HG02610 (cell line): ENCODE measurements around the gene GAK.
"Not testable (repeated sequence)": the region's sequence is repeated elsewhere in the genome, so short reads cannot be mapped to it uniquely, and the experiment has no call there.

ENCODE experiments used
- ATAC-seq: cut with Tn5 transposase; IDR thresholded peaks from one replicate; pipeline ENCODE4 v1.9.1; 2021; ENCODE audit warnings: mild to moderate bottlenecking, moderate library complexity; ENCODE audit not compliant: unreplicated experiment

GAK gene

DNA sequence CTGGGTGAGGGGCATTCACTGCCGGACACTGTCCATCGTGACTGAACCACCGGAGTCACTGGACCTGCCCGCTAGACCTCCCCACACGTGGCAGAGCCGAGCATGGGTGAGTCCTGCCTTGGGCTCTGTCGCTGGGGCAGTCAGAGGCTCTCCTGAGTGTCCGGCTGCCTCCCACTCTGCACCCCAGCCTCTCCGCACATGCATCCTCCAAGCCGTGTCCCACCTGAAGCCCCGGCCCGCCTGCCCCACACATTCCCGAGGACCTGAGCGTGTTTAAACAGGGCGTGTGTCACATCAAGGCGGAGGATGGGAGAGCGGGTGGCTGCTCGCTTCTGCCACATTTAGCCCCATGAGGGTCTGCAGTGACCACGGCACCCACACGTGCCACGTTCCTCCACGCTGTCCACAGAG is 110.9 kb downstream of the GAK start:
- ATAC-seq, result no peak

DNA sequence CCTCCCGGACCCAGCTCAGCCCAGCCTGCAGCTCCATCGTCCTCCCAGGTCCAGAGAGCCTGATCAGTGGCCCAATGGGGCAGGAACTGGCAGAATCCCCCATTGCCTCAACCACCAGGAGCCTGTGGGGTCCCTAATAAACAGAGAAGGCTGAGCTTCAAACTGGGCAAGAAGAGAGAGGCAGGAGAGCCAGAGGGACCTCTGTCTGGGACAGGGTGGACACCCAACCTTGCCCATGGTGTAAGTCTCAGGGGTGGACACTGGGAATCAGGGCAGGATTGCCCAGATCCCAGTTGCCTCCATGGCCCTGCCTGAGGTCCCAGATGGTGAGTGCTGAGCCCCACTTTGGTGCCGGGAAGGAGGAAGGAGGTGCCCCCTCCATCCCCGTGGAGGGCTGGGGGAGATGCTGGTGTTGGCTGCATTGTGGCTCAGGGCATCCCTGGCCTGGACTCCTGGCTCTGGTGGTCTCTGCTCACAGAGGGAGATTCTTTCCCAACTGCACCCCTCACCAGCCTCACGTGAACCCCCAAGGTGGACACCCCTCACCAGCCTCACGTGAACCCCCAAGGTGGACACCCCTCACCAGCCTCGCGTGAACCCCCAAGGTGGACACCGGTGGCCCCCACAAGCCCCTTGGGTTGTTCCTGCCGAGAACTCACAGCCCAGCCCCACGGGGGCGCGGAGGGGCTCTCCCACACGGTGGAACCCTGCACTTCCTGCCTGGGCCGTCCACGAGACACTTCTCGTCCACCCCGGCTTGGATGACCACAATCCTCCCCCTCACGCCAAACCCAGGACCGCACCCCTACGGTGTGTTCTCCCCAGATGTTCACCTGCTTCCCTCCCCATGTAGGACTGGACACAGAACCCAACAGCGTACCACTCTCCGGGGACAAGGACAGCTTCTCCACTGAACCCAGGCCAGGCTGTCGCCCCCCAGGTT is 111.6 kb downstream of the GAK start:
- ATAC-seq, result no peak

- ATAC-seq, result no peak
Observed at GRCh38 chr4:819401-820229, 112.5 kb downstream of the GAK start.

DNA sequence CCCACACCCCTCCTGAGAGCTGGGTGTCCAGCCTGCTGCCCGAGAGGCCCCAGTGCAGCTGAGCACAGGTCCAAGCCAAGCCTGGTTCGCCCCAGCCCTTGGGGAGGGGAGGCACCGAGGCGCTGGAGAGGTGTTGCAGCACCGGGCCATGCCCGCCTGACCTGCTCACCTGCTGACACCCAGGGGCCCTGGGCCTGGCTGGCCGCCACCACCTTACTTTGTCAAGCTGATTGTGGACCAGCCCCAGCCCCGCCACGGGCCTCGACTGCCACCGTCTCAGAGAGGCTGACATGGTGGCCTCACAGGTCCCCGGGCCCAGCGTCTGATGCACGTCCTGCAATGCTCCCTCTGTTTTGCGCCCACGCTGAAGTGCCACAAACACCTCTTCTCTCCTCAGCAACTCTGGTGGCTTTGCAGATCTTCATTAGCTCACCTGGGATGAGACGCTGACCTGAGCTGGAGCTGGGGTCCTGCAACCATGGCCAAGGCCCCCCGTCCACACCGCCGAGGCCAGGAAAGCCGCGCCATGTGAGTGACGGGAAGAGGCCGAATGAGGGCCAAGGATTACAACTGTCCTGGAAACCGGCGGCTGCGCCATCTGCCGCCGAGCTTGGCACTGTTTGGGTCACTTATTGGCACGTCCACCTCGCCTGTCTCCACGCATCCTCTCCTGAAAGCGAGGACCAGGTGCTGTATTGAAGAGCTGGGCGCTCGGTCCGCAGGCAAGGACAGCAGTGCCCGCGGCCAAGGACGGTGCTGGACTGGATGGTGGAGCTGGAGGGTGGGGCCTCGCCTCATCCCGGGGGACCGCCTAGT is 113.8 kb downstream of the GAK start:
- no peak for ATAC-seq

GRCh38 chr4:815464-816146 is 116.5 kb downstream of the GAK start:
- ATAC-seq, result no peak

DNA sequence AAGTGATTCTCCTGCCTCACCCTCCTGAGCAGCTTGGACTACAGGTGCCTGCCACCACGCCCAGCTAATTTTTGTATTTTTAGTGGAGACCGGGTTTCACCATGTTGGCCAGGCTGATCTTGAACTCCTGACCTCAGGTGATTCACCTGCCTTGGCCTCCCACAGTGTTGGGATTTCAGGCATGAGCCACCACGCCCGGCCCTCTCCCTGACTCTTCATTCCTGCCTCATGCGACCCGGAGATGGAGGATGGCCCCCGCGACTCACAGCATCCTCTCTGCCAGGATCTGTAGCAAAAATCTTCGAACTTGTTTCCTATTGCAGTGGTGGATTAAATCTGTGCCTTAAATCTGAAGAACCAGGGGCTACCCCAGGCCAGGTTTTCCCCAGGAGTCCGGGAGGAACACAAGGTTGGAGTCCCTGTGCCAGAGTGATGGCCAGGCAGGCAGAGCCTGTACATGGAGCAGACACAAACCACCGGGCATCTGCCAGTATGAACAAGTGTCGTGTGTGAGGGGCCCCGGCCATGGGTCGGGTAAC is 117.7 kb downstream of the GAK start:
- no peak for ATAC-seq

GRCh38 chr4:813900-814299 is 118.2 kb downstream of the GAK start:
- no peak for ATAC-seq

GRCh38 chr4:808860-809570 is 123.1 kb downstream of the GAK start:
- ATAC-seq, result no peak

- no peak for ATAC-seq
Observed at GRCh38 chr4:807792-808191, 124.3 kb downstream of the GAK start.

GRCh38 chr4:806979-807378 is 125.1 kb downstream of the GAK start:
- ATAC-seq, result not testable (repeated sequence)

DNA sequence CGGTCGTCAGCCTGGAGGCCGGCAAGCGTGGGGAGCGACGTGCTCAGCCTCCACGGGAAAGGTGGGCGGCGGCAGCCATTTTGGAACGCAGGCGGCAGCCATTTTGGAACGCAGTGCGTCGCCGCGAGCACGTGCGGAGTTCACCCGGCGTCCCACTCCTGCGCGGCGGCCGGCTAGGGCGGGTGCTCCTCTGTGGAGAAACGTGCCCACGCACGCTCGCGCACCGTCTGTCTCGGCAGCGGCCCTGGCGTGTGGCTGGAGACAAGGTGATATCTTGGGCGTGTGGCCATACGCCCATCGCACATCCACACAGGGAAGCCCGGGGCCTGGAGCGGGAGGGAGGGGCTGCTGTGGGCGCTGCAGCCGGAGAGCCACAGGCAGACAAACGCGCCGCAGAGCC is 127.3 kb downstream of the GAK start:
- no peak for ATAC-seq

DNA sequence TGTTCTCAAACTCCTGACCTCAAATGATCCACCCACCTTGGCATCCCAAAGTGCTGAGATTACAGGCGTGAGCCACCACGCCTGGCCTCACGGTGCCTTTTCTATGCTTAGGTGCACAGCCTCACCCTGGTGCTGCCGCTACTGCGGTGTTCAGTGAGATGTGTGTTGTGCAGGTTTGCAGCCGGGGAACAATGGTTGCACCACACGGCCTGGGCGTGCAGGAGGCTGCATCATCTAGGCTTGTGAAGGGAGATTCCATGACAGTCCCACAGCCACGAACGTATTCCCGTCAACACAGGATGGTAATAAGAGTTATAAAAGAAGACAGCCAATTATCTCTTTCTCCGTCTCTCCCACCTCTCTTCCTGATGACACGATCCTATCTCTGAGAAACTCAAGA is 128.2 kb downstream of the GAK start:
- ATAC-seq, result no peak

DNA sequence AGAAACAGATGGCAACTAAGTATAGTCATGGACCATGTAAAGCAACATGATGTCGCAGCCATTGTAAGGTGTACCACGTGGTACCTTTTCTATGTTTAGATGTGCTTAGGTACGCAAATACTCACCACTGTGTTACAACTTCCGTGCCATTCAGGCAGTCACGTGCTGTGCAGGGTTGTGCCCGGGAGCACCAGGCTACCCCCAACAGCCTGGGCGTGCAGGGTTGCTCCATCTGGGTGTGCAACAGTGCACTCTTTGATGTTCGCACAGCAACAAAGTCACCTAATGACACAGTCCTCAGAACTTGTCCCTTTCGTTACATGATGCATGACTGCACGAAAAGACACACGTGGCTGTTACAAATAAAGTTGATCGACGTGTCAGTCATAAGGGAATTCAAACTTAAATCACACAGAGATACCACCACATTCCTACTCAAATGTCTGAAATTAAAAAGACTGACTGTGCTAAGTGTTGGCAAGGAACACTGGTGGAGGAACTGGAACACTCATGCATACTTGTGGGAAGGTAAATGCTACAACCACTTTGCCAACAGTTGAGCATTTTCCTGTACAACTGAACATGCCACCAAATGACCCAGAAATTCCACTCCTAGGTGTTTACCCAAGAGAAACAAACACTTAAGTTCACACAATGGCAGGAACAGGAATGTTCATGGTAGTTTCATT is 130.5 kb downstream of the GAK start:
- no peak for ATAC-seq
